Neutrophil (primary cell): ENCODE data around the gene PDZD8.

Source experiments
- H3K27ac ChIP-seq: fragments of 200-600 bp; sonication (generic); 2 replicates; pipeline ENCODE4 v1.5.1; 2016; ENCODE audit warnings: mild to moderate bottlenecking, moderate library complexity
- H3K27me3 ChIP-seq: fragments of 200-600 bp; sonication (generic); 2 replicates; pipeline ENCODE4 v1.6.0; 2016; ENCODE audit warnings: mild to moderate bottlenecking
- H3K36me3 ChIP-seq: fragments of 200-600 bp; sonication (generic); 2 replicates; pipeline ENCODE4 v1.5.1; 2017
- H3K4me1 ChIP-seq, 2 experiments: fragments of 200-600 bp in 1 of 2; sonication (generic) in 1 of 2; 1 replicate in 1 of 2; 2 replicates in 1 of 2; pipeline versions ENCODE4 v1.5.1 to v1.6.1; 2013 to 2016; ENCODE audit warnings: low read depth in 1 of 2, low read length in 1 of 2, mild to moderate bottlenecking in 1 of 2, moderate library complexity in 1 of 2; ENCODE audit not compliant: control insufficient read depth in 1 of 2, insufficient read depth in 1 of 2
- H3K4me3 ChIP-seq, 2 experiments: fragments of 200-600 bp in 1 of 2; sonication (generic) in 1 of 2; 1 replicate in 1 of 2; 2 replicates in 1 of 2; pipeline ENCODE4 v1.5.1; 2013 to 2016; ENCODE audit warnings: low read depth in 1 of 2, low read length in 1 of 2, mild to moderate bottlenecking in 1 of 2, moderate library complexity in 1 of 2
- H3K9me3 ChIP-seq: fragments of 200-600 bp; sonication (generic); 2 replicates; pipeline ENCODE4 v1.5.1; 2016
- TF ChIP-seq, protein P1 (sequence below): fragments of 200-600 bp; sonication (generic); IDR thresholded peaks from 2 replicates; pipeline ENCODE4 v1.5.1; 2016; ENCODE audit warnings: antibody characterized with exemption

The PDZD8 gene

DNA sequence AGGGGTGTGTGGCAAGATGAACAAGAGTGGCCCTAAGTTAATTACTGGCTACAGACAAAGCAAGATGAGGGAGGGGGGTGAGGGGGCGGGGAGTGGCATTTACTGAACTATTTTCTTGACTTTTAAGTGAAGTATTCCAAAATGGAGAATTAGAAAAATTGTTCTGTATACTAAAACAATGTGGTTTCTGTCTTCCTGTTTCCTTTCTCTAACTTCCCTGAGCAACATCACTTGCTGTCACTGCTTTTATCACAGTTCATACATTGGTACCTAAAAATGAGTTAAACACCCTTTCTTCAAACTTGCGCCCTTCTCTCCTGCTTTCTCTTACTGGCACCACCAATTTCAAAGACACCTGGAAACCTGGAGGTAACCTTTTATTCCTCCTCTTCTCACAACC, 21.6 kb downstream of the PDZD8 start:
- Histone ChIP-seq H3K27ac (peak overlapping the region; percentile 76), H3K36me3 (no peaks in the 10 kb centered on the region), H3K27me3 (no peaks in the 10 kb centered on the region), H3K4me1 (peaks cover 46 to 72% of the 10 kb centered on the region in 2 experiments), H3K9me3 (no peaks in the 10 kb centered on the region), H3K4me3 (no peak overlapping the region)
- TF ChIP-seq, protein P1, sequence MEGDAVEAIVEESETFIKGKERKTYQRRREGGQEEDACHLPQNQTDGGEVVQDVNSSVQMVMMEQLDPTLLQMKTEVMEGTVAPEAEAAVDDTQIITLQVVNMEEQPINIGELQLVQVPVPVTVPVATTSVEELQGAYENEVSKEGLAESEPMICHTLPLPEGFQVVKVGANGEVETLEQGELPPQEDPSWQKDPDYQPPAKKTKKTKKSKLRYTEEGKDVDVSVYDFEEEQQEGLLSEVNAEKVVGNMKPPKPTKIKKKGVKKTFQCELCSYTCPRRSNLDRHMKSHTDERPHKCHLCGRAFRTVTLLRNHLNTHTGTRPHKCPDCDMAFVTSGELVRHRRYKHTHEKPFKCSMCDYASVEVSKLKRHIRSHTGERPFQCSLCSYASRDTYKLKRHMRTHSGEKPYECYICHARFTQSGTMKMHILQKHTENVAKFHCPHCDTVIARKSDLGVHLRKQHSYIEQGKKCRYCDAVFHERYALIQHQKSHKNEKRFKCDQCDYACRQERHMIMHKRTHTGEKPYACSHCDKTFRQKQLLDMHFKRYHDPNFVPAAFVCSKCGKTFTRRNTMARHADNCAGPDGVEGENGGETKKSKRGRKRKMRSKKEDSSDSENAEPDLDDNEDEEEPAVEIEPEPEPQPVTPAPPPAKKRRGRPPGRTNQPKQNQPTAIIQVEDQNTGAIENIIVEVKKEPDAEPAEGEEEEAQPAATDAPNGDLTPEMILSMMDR, result no peak

DNA sequence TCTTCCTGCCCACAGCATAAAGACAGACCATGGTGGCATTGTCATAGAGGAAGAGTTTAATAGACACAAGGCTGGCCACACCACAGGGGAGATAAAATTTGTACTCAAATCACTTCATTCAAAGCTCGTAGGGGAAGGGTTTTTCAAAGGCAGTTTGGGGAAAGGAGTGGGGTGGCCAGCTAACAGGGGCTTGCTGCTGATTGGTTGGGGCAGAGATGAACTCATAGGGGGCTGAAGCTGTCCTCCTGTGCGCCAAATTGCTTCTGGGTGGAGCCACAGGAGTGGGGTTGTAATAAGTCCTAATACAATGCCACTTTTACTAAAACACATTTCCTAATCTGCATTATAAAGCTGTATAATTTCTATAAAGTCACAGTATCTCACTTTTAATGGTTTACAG, 22.5 kb downstream of the PDZD8 start:
- H3K9me3 ChIP-seq, result no peaks in the 10 kb centered on the region
- no peaks in the 10 kb centered on the region for H3K27me3 ChIP-seq
- no peaks in the 10 kb centered on the region for H3K36me3 ChIP-seq
- H3K27ac ChIP-seq, result peak overlapping the region; percentile 76
- H3K4me1 ChIP-seq, result peaks cover 50 to 82% of the 10 kb centered on the region in 2 experiments
- TF ChIP-seq, protein P1, result no peak
- H3K4me3 ChIP-seq, result no peak overlapping the region

- TF ChIP-seq, protein P1, result no peak
- Histone ChIP-seq H3K36me3 (no peaks in the 10 kb centered on the region), H3K4me1 (peaks cover 50 to 87% of the 10 kb centered on the region in 2 experiments), H3K27me3 (no peaks in the 10 kb centered on the region), H3K27ac (peak overlapping the region; percentile 76), H3K9me3 (no peaks in the 10 kb centered on the region), H3K4me3 (no peak overlapping the region)
Observed at GRCh38 chr10:117351996-117352395, 23.2 kb downstream of the PDZD8 start.

- peak overlapping the region; percentile 76 for H3K27ac ChIP-seq
- H3K9me3 ChIP-seq, result no peaks in the 10 kb centered on the region
- peaks cover 50 to 88% of the 10 kb centered on the region in 2 experiments for H3K4me1 ChIP-seq
- TF ChIP-seq, protein P1, result no peak
- no peak overlapping the region for H3K4me3 ChIP-seq
- no peaks in the 10 kb centered on the region for H3K36me3 ChIP-seq
- no peaks in the 10 kb centered on the region for H3K27me3 ChIP-seq
Observed at GRCh38 chr10:117351558-117351957, 23.7 kb downstream of the PDZD8 start.

- TF ChIP-seq, protein P1, result no peak
Observed at GRCh38 chr10:117350909-117351308, 24.3 kb downstream of the PDZD8 start.

DNA sequence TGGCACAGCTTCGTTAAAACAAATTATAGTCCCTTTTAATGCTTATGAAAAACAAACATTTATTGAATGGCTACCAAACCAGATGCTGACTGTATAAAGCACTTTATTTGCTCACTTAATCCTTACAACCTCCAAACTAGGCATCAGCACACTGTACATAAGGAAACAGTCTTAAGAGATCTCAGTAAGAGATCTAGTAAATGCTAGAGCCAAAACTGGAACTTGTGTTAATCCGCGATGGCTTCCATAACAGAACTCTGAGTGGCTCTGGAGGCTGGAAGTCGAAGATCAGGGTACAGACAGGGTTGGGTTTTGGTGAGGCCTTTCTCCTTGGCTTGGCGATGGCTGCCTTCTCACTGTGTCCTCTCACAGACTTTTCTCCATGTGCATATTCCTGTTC, 27.0 kb downstream of the PDZD8 start:
- Histone ChIP-seq H3K27ac (peak overlapping the region; percentile 53), H3K9me3 (no peaks in the 10 kb centered on the region), H3K27me3 (no peaks in the 10 kb centered on the region), H3K4me3 (no peak overlapping the region), H3K36me3 (no peaks in the 10 kb centered on the region), H3K4me1 (peaks cover 33 to 85% of the 10 kb centered on the region in 2 experiments)
- TF ChIP-seq, protein P1, result no peak

More at GRCh38 chr10:117350909-117351308, 24.3 kb downstream of the PDZD8 start:
- Histone ChIP-seq H3K9me3 (no peaks in the 10 kb centered on the region), H3K4me1 (peaks cover 50 to 88% of the 10 kb centered on the region in 2 experiments), H3K36me3 (no peaks in the 10 kb centered on the region), H3K4me3 (no peak overlapping the region), H3K27ac (peak overlapping the region; percentile 76), H3K27me3 (no peaks in the 10 kb centered on the region)
